Stimulated activated CD4-positive, alpha-beta T cell treated with anti-CD3 and anti-CD28 coated beads, Interleukin-2, amount 100 ng/mL, for 48 hours (primary cell): ENCODE measurements around the gene SIMC1.

Experiments
- DNase-seq, 2 donors: peaks; one replicate each; pipeline ENCODE4 v3.0.0-alpha.2; 2020

Gene SIMC1

DNA sequence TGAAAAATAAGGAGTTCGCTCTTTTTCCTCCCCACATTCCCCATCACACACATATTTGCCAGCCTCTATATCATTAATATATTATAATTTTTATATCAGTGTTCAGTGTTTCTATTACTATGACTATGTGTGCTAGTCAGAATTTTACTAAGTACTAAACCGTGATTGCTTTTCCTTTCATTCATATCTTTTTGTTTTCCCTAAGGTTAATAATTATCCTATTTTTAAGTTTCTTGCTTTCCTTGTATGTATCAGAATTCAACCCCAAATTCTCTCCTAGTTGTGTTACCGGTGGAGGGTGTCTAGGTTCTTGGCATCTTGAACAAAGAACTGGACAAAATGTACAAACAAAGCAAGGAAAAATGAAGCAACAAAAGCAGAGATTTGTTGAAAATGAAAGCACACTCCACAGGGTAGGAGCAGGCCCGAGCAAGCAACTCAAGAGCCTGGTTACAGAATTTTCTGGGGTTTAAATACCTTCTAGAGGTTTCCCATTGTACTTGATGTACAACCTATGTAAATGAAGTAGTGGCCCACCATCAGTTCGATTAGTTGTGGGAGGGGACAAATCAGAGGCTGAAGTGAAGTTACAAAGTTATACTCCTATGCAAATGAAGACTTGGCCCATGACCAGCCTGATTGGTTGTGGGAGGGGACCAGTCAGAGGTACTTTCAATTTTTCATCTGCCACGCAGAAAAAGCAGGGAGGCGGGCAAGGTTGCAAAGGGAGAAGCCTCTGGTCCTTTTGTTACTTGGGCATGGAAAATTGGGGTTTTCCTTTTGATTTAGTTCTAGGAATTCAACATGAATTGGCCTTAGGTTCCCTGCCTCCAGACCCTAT is 79.5 kb downstream of the SIMC1 start:
- no peak for DNase-seq

GRCh38 chr5:176319827-176320554 is 81.8 kb downstream of the SIMC1 start:
- DNase-seq = no peak

GRCh38 chr5:176320577-176320976 is 82.4 kb downstream of the SIMC1 start:
- DNase-seq = no peak

DNA sequence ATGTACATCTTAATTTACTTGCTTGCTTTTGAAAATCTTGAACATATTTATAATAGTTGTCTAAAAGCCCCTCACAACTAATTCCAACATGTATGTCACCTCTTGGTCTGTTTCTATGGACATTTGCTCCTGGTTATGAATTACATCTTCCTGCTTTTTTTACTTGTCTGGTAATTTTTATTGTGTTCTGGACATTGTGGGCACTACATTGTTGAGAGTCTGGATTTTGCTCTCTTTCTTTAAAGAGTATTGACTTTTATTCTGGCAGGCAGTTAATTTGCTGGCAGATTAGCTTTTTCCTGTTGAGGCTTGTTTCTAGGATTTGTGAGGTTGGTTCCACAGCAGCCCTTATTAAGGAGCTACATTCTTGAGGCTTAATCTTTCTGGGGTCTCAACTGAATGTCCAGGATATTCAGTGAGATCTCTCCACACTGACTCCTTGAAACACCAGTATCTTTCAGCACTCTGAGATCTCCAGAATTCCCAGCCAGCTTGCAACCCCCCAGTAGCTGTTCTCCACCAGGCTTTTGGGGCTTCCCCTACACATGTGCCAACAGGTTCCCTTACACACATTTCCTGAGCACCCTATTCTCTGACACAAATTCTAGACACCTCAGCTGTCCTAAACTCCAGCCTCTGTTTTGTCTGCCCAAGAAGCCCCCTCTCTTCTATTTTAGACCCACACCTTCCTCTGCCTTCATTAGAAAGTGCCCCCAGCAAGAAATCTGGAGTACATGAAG is 96.0 kb downstream of the SIMC1 start:
- no peak for DNase-seq

GRCh38 chr5:176337913-176338312 is 99.7 kb downstream of the SIMC1 start:
- no peak for DNase-seq

DNA sequence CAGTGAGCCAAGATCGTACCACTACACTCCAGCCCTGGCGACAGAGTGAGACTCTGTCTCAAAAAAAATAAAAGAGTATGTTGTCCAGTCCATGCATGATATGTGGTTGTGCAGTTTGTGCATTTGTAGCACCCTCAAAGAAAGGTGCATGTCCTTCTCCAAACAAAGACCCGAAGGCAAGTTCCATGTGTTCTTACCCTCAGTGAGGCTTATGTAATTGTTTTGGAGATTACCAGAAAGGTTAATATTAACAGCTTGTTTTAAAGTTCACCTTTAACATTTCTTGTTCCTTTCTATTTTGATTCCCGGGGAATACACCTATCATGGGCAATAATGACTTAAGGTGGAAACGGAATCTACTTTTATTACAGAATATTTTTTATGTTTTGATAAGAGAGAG is 101.1 kb downstream of the SIMC1 start:
- no peak for DNase-seq

GRCh38 chr5:176341325-176342157 is 103.3 kb downstream of the SIMC1 start:
- no peak for DNase-seq

DNA sequence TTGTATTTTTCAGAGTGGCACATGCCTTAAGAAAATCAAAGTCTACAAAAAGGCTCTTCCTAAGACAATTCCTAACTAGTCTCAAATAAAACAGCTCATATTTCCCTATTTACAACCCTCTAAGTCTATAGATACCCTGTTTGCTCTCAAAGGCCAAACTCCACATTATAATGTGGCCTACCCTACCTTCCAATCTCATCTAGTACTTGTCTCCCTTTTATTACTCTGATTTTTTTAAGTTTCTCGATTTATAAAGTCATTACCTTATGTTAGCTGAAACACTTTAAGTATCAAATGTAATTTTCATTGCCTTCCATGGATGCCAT is 103.9 kb downstream of the SIMC1 start:
- DNase-seq = no peak

DNA sequence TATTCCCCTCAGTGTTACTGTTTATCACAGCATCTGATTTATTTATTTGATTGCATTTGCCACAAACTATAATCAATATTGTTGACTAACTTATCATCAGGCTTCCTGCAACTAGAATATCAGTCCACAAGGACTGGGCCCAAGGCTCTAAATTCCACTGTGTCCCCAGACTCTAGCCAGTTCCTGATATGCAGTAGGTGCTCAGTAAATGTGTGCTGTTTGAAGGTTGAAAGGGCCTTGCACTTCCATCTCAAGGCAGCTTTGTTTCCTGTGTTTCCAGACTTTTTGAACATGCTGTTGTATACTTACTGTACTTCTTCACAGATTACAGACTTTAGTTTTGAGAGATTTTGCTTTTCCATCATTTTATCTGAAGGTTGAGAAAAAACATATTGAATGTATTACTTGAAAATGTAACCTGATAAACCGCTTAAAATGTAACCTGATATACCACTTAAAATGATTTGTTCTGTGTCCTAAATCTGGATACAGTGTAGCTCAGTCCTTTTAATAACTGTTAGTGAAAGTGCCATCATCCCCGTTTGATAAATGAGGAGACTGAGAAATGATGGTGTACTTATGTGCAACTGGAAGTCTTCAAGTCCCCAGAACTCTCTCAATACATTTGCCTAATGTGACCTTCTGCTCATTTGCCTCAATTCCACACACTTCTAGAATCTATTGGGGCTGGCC is 104.7 kb downstream of the SIMC1 start:
- no peak for DNase-seq

GRCh38 chr5:176350416-176350815 is 112.2 kb downstream of the SIMC1 start:
- DNase-seq = no peak

DNA sequence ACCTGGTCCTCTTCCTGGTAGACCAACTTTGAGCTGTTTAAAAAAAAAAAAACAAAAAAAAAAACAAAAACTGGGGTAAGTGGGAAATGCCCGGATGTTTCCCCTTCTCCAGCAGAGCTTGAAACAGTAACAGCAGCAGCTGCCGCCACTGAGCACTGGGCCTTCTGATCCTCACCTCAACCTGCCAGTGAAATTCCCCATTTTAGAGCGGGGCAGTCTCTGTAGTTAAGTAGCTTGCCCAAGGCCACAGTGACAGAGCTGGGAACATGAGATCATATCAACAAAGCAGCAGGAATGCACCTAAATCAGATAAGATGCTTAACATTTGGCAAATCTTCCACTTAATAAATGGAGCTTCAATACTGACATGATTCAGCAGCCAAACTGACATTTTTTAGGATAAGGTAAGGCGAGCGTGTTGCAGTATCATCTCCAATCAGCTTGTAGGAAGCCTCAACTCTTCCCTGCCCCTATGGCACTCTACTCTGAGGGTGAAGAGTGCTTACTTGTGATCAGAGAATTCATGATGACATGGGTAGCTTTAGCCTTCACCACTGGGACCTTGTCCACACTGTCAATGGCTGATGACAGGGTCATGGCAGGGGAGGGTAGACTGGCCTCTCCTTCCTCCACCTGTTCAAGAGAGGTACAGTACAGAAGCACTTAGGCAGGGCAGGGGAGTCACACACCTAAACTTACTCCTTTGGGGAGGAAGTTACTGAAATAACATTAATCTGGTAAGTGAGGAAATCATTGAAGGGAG is 114.1 kb downstream of the SIMC1 start:
- no peak for DNase-seq

DNA sequence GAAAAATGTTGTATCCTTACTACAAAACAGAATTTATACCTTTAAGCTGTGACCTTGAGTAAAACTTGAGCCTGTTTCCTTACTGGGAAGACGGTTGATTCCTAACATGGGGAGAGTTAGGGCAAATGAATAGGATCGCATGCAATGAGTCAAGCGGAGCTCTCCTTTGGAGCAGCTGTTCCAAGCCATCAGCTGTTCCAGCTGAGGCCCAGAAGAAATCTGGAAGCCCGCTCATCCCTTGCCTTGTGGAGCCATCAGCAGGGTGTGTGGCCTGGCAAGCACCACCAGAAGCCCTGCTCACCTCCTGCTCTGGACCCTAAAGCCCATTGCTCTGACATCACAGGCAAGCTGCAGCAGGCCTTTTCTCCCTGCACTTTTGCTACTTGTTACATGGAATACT is 115.3 kb downstream of the SIMC1 start:
- DNase-seq = no peak

GRCh38 chr5:176355400-176356178 is 117.4 kb downstream of the SIMC1 start:
- DNase-seq = no peak

DNA sequence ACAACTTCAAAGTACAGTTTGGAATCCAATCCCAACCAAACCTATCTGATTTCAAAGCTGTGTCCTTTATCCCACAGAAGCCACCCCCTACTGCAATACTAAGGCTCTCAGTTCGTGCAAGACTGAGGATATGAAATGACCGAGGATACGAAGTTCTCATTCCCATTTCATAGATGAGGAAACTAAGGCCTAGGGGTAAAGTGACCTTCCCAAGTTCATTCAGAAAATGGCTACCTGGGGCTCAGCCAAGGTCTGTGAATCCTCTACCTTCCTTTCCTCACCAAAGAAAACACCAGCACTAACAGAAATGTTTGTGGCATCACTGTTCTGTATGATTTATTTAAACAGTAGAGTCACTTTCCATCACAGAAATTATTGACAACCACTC is 117.9 kb downstream of the SIMC1 start:
- no peak for DNase-seq

GRCh38 chr5:176359658-176360057 is 121.4 kb downstream of the SIMC1 start:
- DNase-seq = no peak

GRCh38 chr5:176360894-176361436 is 122.7 kb downstream of the SIMC1 start:
- no peak for DNase-seq

DNA sequence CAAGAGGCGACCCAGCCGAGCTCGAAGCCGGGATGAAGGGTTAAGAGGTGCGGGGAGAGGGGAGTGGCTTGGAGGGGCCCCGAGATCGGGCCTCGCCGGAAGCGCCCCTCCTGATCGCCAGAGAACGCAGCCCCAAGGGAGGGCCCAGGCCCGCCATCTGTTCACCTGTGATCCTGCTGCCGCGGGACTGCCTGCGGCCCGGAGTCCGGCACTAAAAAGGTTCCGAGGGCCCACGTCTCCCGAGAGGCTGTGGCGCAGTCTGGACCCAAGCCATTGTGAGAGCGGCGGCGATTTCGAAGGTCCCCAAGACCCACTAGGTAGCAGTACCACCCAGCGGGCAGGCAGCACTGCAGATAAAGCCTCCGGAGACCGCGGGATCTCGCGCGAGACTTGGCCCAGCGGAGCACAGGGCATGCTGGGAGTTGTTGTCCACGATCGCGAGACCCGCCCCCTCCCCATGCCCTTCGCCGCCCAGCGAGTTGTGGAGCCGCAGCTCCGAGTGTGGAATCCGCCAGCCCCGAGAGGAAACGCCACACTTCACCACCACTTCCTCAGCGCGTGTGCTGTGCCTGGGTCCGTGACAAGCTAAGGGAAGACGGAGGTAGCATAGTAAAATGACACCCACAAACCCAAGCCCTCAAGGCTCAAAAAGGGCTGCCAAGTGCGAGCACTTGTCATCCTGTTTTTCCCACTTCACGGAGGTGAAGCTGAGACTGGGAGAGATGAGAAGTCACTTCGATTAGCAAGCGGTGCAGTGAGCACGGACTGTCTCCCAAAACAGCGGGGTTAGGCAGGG is 123.4 kb downstream of the SIMC1 start, which contains the start of gene KIAA1191:
KIAA1191 (minus strand) TSS at position 328 of the 796 bp plus-strand sequence. CDS start 2,256 bp downstream, outside the sequence.
- DNase-seq = peak; percentile 85 to 87

DNA sequence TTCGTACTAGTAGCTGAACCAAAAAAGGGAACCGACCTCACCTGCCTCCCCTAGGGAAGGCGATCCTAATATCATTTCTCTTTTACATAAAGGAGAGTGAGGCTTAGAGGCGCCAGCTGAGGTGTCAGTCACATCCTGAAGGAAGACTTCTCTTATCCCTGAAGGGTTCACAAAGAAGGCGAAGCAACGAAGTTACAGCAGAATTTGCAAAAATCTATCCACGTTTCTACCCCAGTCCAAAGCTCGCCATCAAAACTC is 123.9 kb downstream of the SIMC1 start:
- DNase-seq = no peak

GRCh38 chr5:176364765-176365350 is 126.6 kb downstream of the SIMC1 start:
- no peak for DNase-seq
